ENCODE measurements around the gene EIF4G1.

DNA sequence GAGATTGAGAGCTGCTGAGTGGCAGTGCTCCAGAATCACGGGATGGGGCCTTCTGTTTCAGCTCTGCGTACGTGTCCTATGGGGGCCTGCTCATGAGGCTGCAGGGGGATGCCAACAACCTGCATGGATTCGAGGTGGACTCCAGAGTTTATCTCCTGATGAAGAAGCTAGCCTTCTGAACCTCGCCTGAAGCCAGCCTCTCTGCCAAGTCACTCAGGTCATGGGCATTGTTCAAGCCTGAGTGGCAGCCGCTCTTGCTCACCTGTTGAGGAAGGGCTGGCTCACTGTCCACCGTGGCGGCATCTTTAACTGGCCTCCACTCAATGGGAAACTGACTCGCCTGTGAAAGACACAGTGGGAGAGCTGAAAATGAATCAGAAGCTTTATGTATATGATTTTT is 53.7 kb downstream of the EIF4G1 start:
- TF ChIP-seq, protein P1, sequence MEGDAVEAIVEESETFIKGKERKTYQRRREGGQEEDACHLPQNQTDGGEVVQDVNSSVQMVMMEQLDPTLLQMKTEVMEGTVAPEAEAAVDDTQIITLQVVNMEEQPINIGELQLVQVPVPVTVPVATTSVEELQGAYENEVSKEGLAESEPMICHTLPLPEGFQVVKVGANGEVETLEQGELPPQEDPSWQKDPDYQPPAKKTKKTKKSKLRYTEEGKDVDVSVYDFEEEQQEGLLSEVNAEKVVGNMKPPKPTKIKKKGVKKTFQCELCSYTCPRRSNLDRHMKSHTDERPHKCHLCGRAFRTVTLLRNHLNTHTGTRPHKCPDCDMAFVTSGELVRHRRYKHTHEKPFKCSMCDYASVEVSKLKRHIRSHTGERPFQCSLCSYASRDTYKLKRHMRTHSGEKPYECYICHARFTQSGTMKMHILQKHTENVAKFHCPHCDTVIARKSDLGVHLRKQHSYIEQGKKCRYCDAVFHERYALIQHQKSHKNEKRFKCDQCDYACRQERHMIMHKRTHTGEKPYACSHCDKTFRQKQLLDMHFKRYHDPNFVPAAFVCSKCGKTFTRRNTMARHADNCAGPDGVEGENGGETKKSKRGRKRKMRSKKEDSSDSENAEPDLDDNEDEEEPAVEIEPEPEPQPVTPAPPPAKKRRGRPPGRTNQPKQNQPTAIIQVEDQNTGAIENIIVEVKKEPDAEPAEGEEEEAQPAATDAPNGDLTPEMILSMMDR (IDR thresholded peaks at IDR 0.05; ENCODE audit: low read depth, low read length), result no peak
- TF ChIP-seq, protein P2, sequence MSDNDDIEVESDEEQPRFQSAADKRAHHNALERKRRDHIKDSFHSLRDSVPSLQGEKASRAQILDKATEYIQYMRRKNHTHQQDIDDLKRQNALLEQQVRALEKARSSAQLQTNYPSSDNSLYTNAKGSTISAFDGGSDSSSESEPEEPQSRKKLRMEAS (IDR thresholded peaks at IDR 0.05; ENCODE audit: low read depth, low read length), result no peak
